Measurements from ENCODE around the gene UBE2V1.

Gene UBE2V1

GRCh38 chr20:50038574-50038991 is 74.4 kb downstream of the UBE2V1 start:
- Histone ChIP-seq H3K9me3 (ENCODE audit: severe bottlenecking) (no peaks in the 10 kb centered on the region), H3K27ac (ENCODE audit: poor library complexity, severe bottlenecking) (no peak overlapping the region), H3K4me1 (ENCODE audit: insufficient read depth, poor library complexity, severe bottlenecking) (peaks cover 12% of the 10 kb centered on the region), H3K27me3 (ENCODE audit: insufficient read depth, poor library complexity, severe bottlenecking) (no peaks in the 10 kb centered on the region), H3K36me3 (ENCODE audit: low read depth) (no peaks in the 10 kb centered on the region), H3K4me3 (ENCODE audit: severe bottlenecking) (no peak overlapping the region)
- no peak for DNase-seq (ENCODE audit: low spot score)
- no peak for ATAC-seq (ENCODE audit: low read depth)
- no peak for TF ChIP-seq CTCF (IDR thresholded peaks at IDR 0.05; ENCODE audit: poor library complexity, severe bottlenecking)

- peaks cover 16% of the 10 kb centered on the region for H3K4me1 ChIP-seq (ENCODE audit: insufficient read depth, poor library complexity, severe bottlenecking)
- no peaks in the 10 kb centered on the region for H3K9me3 ChIP-seq (ENCODE audit: severe bottlenecking)
- H3K27ac ChIP-seq (ENCODE audit: poor library complexity, severe bottlenecking) = no peak overlapping the region
- ATAC-seq (ENCODE audit: low read depth) (no peak), DNase-seq (ENCODE audit: low spot score) (no peak)
- TF ChIP-seq CTCF (IDR thresholded peaks at IDR 0.05; ENCODE audit: poor library complexity, severe bottlenecking) = no peak
- H3K36me3 ChIP-seq (ENCODE audit: low read depth) = no peaks in the 10 kb centered on the region
- H3K4me3 ChIP-seq (ENCODE audit: severe bottlenecking) = no peak overlapping the region
- no peaks in the 10 kb centered on the region for H3K27me3 ChIP-seq (ENCODE audit: insufficient read depth, poor library complexity, severe bottlenecking)
Measured at GRCh38 chr20:50038169-50038568, 74.8 kb downstream of the UBE2V1 start.

GRCh38 chr20:50037575-50037974 is 75.4 kb downstream of the UBE2V1 start:
- Histone ChIP-seq H3K36me3 (ENCODE audit: low read depth) (no peaks in the 10 kb centered on the region), H3K27me3 (ENCODE audit: insufficient read depth, poor library complexity, severe bottlenecking) (no peaks in the 10 kb centered on the region), H3K9me3 (ENCODE audit: severe bottlenecking) (no peaks in the 10 kb centered on the region), H3K27ac (ENCODE audit: poor library complexity, severe bottlenecking) (no peak overlapping the region), H3K4me3 (ENCODE audit: severe bottlenecking) (no peak overlapping the region), H3K4me1 (ENCODE audit: insufficient read depth, poor library complexity, severe bottlenecking) (peaks cover 18% of the 10 kb centered on the region)
- no peak for ATAC-seq (ENCODE audit: low read depth)
- TF ChIP-seq CTCF (IDR thresholded peaks at IDR 0.05; ENCODE audit: poor library complexity, severe bottlenecking) = no peak
- DNase-seq (ENCODE audit: low spot score) = no peak

GRCh38 chr20:50037123-50037522 is 75.8 kb downstream of the UBE2V1 start:
- Histone ChIP-seq H3K27me3 (ENCODE audit: insufficient read depth, poor library complexity, severe bottlenecking) (no peaks in the 10 kb centered on the region), H3K9me3 (ENCODE audit: severe bottlenecking) (no peaks in the 10 kb centered on the region), H3K36me3 (ENCODE audit: low read depth) (no peaks in the 10 kb centered on the region), H3K4me3 (ENCODE audit: severe bottlenecking) (no peak overlapping the region), H3K27ac (ENCODE audit: poor library complexity, severe bottlenecking) (no peak overlapping the region), H3K4me1 (ENCODE audit: insufficient read depth, poor library complexity, severe bottlenecking) (peaks cover 18% of the 10 kb centered on the region)
- DNase-seq (ENCODE audit: low spot score) (no peak), ATAC-seq (ENCODE audit: low read depth) (peak; percentile 18; the same call in 1 of the 3 replicates)
- TF ChIP-seq CTCF (IDR thresholded peaks at IDR 0.05; ENCODE audit: poor library complexity, severe bottlenecking) = no peak

- H3K4me3 ChIP-seq (ENCODE audit: severe bottlenecking) = no peak overlapping the region
- no peak for ATAC-seq (ENCODE audit: low read depth)
- H3K4me1 ChIP-seq (ENCODE audit: insufficient read depth, poor library complexity, severe bottlenecking) = peaks cover 18% of the 10 kb centered on the region
- no peaks in the 10 kb centered on the region for H3K36me3 ChIP-seq (ENCODE audit: low read depth)
- no peaks in the 10 kb centered on the region for H3K27me3 ChIP-seq (ENCODE audit: insufficient read depth, poor library complexity, severe bottlenecking)
- no peak for TF ChIP-seq CTCF (IDR thresholded peaks at IDR 0.05; ENCODE audit: poor library complexity, severe bottlenecking)
- no peak for DNase-seq (ENCODE audit: low spot score)
- no peaks in the 10 kb centered on the region for H3K9me3 ChIP-seq (ENCODE audit: severe bottlenecking)
- no peak overlapping the region for H3K27ac ChIP-seq (ENCODE audit: poor library complexity, severe bottlenecking)
Measured at GRCh38 chr20:50036703-50037102, 76.2 kb downstream of the UBE2V1 start.
